Aorta (tissue), 5 donors: ENCODE results near the gene GSTM2. TPM values are rescaled to one million over a fixed set of nuclear protein-coding genes. Genes with fewer than 3 reads are reported as not detected.
"Not testable (repeated sequence)": the region's sequence is repeated elsewhere in the genome, so short reads cannot be mapped to it uniquely, and the experiment has no call there.

Source experiments
- ATAC-seq: fragments of 200-7000 bp; cut with Tn5 transposase; one replicate; pipeline ENCODE4 v1.9.1; 2022; ENCODE audit warnings: moderate library complexity; ENCODE audit not compliant: low FRiP score
- DNase-seq, 2 donors: peaks; one replicate each; pipeline ENCODE4 v3.0.0-alpha.2; 2020
- H3K27ac ChIP-seq, 2 donors: one replicate each; pipeline ENCODE4 v1.5.1; 2013; ENCODE audit warnings: low read length in 2 of 2, mild to moderate bottlenecking in 2 of 2, moderate library complexity in 2 of 2, control low read depth in 1 of 2, inconsistent platforms in 1 of 2, low read depth in 1 of 2
- H3K27me3 ChIP-seq, 2 donors: one replicate each; pipeline ENCODE4 v1.6.1; 2013; ENCODE audit warnings: control low read depth in 1 of 2, low read length in 1 of 2, mild to moderate bottlenecking in 1 of 2, moderate library complexity in 1 of 2; ENCODE audit not compliant: insufficient read depth in 2 of 2, control insufficient read depth in 1 of 2
- H3K36me3 ChIP-seq, 2 donors: one replicate each; pipeline ENCODE4 v1.6.1; 2013; ENCODE audit warnings: control low read depth in 1 of 2, low read length in 1 of 2, mild to moderate bottlenecking in 1 of 2; ENCODE audit not compliant: insufficient read depth in 2 of 2, control insufficient read depth in 1 of 2
- H3K4me1 ChIP-seq, 2 donors: one replicate each; pipeline ENCODE4 v1.6.1; 2013; ENCODE audit warnings: low read length in 2 of 2, control low read depth in 1 of 2, mild to moderate bottlenecking in 1 of 2, moderate library complexity in 1 of 2; ENCODE audit not compliant: insufficient read depth in 2 of 2, control insufficient read depth in 1 of 2
- H3K4me3 ChIP-seq, 2 donors: one replicate each; pipeline ENCODE4 v1.5.1; 2013; ENCODE audit warnings: low read length in 2 of 2, control low read depth in 1 of 2, mild to moderate bottlenecking in 1 of 2
- H3K9me3 ChIP-seq: one replicate; pipeline ENCODE4 v1.6.1; 2013; ENCODE audit warnings: mild to moderate bottlenecking, low read length; ENCODE audit not compliant: control insufficient read depth
- WGBS, 2 donors: extraction: QIAGEN DNeasy Blood & Tissue Kit; methylation state at CpG; one replicate each; pipeline ENCODE4 v1.1.7; 2013; 5-methylcytosine and 5-hydroxymethylcytosine counted together
- intact Hi-C, 2 donors: fragments of 100-400 bp; cut with DNase I; formaldehyde crosslinking; loops; one replicate each; pipeline versions ENCODE4 v1.14.2 to v1.15.0; 2022
- polyA plus RNA-seq, 2 donors: library from polyadenylated mRNA; stranded (reverse); fragments of 200-250 nt; gene quantifications; one replicate each; pipeline ENCODE4 v1.2.3, GENCODE V29; 2013
- total RNA-seq, 2 donors: library from RNA; stranded (reverse); fragmentation: NEBNext Ultra II Directional; extraction: Animal tissue kit (Norgen Biotek cat#: 25700); gene quantifications; one replicate each; pipeline ENCODE4 v1.2.1, GENCODE V29; 2021
- donor health status: healthy with polysubstance abuse.
- donor health status: Bipolar disorder and iron deficiency.
- donor health status: DM: no; HTN: no; CAD: no.
- donor health status: DM: no; HTN: no; CAD: no.
- donor health status: DM: yes; HTN: yes; CAD: no.

GSTM2 gene
- total and polyA plus RNA-seq, 4 donors = 17.5 to 279 (median 92.1) TPM

- intact Hi-C loops = loop anchor here in 1 of 2 donors (5.0 kb wide), 1 partner anchor 143 kb away; the partner anchor contains the start of gene GNAI3
- no peak overlapping the region for H3K27ac ChIP-seq
- no peak for ATAC-seq
- DNase-seq = no peak
- H3K4me1 ChIP-seq = no peaks in the 10 kb centered on the region
- no peaks in the 10 kb centered on the region for H3K27me3 ChIP-seq
- WGBS, 2 donors = 38 to 43% methylated on average over 5 to 6 of the region's 6 CpGs
- H3K36me3 ChIP-seq = no peaks in the 10 kb centered on the region
- H3K4me3 ChIP-seq = no peak overlapping the region
- no peaks in the 10 kb centered on the region for H3K9me3 ChIP-seq
These were observed 22.1 kb downstream of the GSTM2 start for GRCh38 chr1:109689844-109690405.

- Histone ChIP-seq H3K9me3 (no peaks in the 10 kb centered on the region), H3K36me3 (no peaks in the 10 kb centered on the region), H3K4me3 (no peak overlapping the region), H3K27ac (no peak overlapping the region), H3K4me1 (no peaks in the 10 kb centered on the region), H3K27me3 (no peaks in the 10 kb centered on the region)
- no peak for DNase-seq
- intact Hi-C loops = no loop called here
- ATAC-seq = no peak
- WGBS, 2 donors = 13 to 81% methylated on average over 2 to 6 of the region's 6 CpGs
These were observed 23.9 kb downstream of the GSTM2 start for GRCh38 chr1:109691759-109692158.

GRCh38 chr1:109694400-109694799, 26.5 kb downstream of the GSTM2 start:
- H3K9me3 ChIP-seq, ATAC-seq, H3K27me3 ChIP-seq, H3K4me1 ChIP-seq, H3K27ac ChIP-seq, intact Hi-C loops, H3K36me3 ChIP-seq, DNase-seq, H3K4me3 ChIP-seq: not testable (repeated sequence)
- WGBS, 2 donors = 87% methylated on average over 5 of the region's 5 CpGs

- ATAC-seq, H3K4me3 ChIP-seq, intact Hi-C loops, H3K27ac ChIP-seq, H3K9me3 ChIP-seq, H3K36me3 ChIP-seq, H3K27me3 ChIP-seq, H3K4me1 ChIP-seq, DNase-seq: not testable (repeated sequence)
- 79 to 86% methylated on average over 3 of the region's 3 CpGs for WGBS, 2 donors
These were observed 27.3 kb downstream of the GSTM2 start for GRCh38 chr1:109695138-109695537.

- no peak for DNase-seq
- ATAC-seq = no peak
- no peaks in the 10 kb centered on the region for H3K27me3 ChIP-seq
- no peak overlapping the region for H3K27ac ChIP-seq
- WGBS, 2 donors = 36 to 56% methylated on average over 4 of the region's 4 CpGs
- H3K9me3 ChIP-seq = no peaks in the 10 kb centered on the region
- no peaks in the 10 kb centered on the region for H3K4me1 ChIP-seq
- intact Hi-C loops = no loop called here
- no peak overlapping the region for H3K4me3 ChIP-seq
- H3K36me3 ChIP-seq = no peaks in the 10 kb centered on the region
These were observed 29.2 kb downstream of the GSTM2 start for GRCh38 chr1:109697066-109697465.

GRCh38 chr1:109697861-109698260, 30.0 kb downstream of the GSTM2 start:
- H3K4me1 ChIP-seq, H3K27me3 ChIP-seq, H3K9me3 ChIP-seq, H3K4me3 ChIP-seq, ATAC-seq, H3K36me3 ChIP-seq, intact Hi-C loops, H3K27ac ChIP-seq, DNase-seq: not testable (repeated sequence)
- WGBS, 2 donors = 86 to 87% methylated on average over 4 of the region's 4 CpGs

GRCh38 chr1:109702940-109703339, 35.1 kb downstream of the GSTM2 start:
- 95 to 96% methylated on average over 3 of the region's 3 CpGs for WGBS, 2 donors
- H3K27me3 ChIP-seq, intact Hi-C loops, ATAC-seq, H3K4me1 ChIP-seq, H3K4me3 ChIP-seq, H3K27ac ChIP-seq, H3K9me3 ChIP-seq, DNase-seq, H3K36me3 ChIP-seq: not testable (repeated sequence)

GRCh38 chr1:109704173-109704572, 36.3 kb downstream of the GSTM2 start:
- no peaks in the 10 kb centered on the region for H3K9me3 ChIP-seq
- 85 to 89% methylated on average over 8 of the region's 8 CpGs for WGBS, 2 donors
- H3K27ac ChIP-seq = no peak overlapping the region
- no peaks in the 10 kb centered on the region for H3K36me3 ChIP-seq
- H3K4me3 ChIP-seq = no peak overlapping the region
- intact Hi-C loops = no loop called here
- DNase-seq (no peak), ATAC-seq (no peak)
- H3K4me1 ChIP-seq = no peaks in the 10 kb centered on the region
- H3K27me3 ChIP-seq = no peaks in the 10 kb centered on the region

- Histone ChIP-seq H3K9me3 (no peaks in the 10 kb centered on the region), H3K27ac (no peak overlapping the region), H3K4me3 (no peak overlapping the region), H3K4me1 (no peaks in the 10 kb centered on the region), H3K27me3 (no peaks in the 10 kb centered on the region), H3K36me3 (no peaks in the 10 kb centered on the region)
- DNase-seq = no peak
- WGBS, 2 donors = 93 to 96% methylated on average over 4 of the region's 4 CpGs
- ATAC-seq = no peak
- intact Hi-C loops = no loop called here
These were observed 37.6 kb downstream of the GSTM2 start for GRCh38 chr1:109705411-109705810.
